GM21423 (cell line): ENCODE results near the gene ZNF831.

ENCODE experiments used
- ATAC-seq: cut with Tn5 transposase; IDR thresholded peaks from one replicate; pipeline ENCODE4 v1.9.1; 2021; ENCODE audit warnings: mild to moderate bottlenecking, moderate library complexity; ENCODE audit not compliant: unreplicated experiment

Gene ZNF831

GRCh38 chr20:59154317-59155013 lies 9.2 kb upstream of the ZNF831 start:
- no peak for ATAC-seq

GRCh38 chr20:59157064-59157463 lies 6.6 kb upstream of the ZNF831 start:
- no peak for ATAC-seq

GRCh38 chr20:59157531-59157930 lies 6.1 kb upstream of the ZNF831 start:
- ATAC-seq = no peak

GRCh38 chr20:59157961-59158541 lies 5.6 kb upstream of the ZNF831 start:
- no peak for ATAC-seq

- ATAC-seq = no peak
Measured at GRCh38 chr20:59158673-59159072, 4.9 kb upstream of the ZNF831 start.

GRCh38 chr20:59159091-59159490 lies 4.5 kb upstream of the ZNF831 start:
- no peak for ATAC-seq

GRCh38 chr20:59159493-59160376 lies 3.9 kb upstream of the ZNF831 start:
- ATAC-seq = no peak

GRCh38 chr20:59160389-59161115 lies 3.1 kb upstream of the ZNF831 start:
- ATAC-seq = no peak

GRCh38 chr20:59161721-59162120 lies 1.9 kb upstream of the ZNF831 start:
- ATAC-seq = no peak

- ATAC-seq = no peak
Measured at GRCh38 chr20:59164686-59165391, 1.2 kb downstream of the ZNF831 start.

GRCh38 chr20:59165396-59165795 lies 1.8 kb downstream of the ZNF831 start:
- ATAC-seq = no peak

GRCh38 chr20:59165891-59166709 lies 2.5 kb downstream of the ZNF831 start:
- no peak for ATAC-seq

- no peak for ATAC-seq
Measured at GRCh38 chr20:59170406-59171349, 7.1 kb downstream of the ZNF831 start.

GRCh38 chr20:59171986-59172385 lies 8.4 kb downstream of the ZNF831 start:
- no peak for ATAC-seq

GRCh38 chr20:59173938-59174491 lies 10.4 kb downstream of the ZNF831 start:
- no peak for ATAC-seq

- ATAC-seq = no peak
Measured at GRCh38 chr20:59175002-59175401, 11.4 kb downstream of the ZNF831 start.

GRCh38 chr20:59175861-59176260 lies 12.2 kb downstream of the ZNF831 start:
- ATAC-seq = no peak

GRCh38 chr20:59176812-59177211 lies 13.2 kb downstream of the ZNF831 start:
- ATAC-seq = no peak
